Small intestine (tissue), 16 donors: ENCODE results near the gene MC2R. TPM values are rescaled to one million over a fixed set of nuclear protein-coding genes. Genes with fewer than 3 reads are reported as not detected.

Source experiments
- DNase-seq, 2 donors: peaks; one replicate each; pipeline versions ENCODE4 v3.0.0 to v3.0.0-alpha.2; 2013
- FAIRE-seq: peaks from 2 replicates; lab custom pipeline; 2012; peaks lifted over from hg19 to GRCh38; lab: Jason Lieb, UNC
- H3K27ac ChIP-seq, 3 donors: one replicate each; pipeline ENCODE4 v1.5.1; 2013; ENCODE audit warnings: low read length in 2 of 3, mild to moderate bottlenecking in 2 of 3, control low read depth in 1 of 3, inconsistent platforms in 1 of 3, low read depth in 1 of 3, moderate library complexity in 1 of 3
- H3K27me3 ChIP-seq, 3 donors: one replicate each; pipeline ENCODE4 v1.6.1; 2013; ENCODE audit warnings: low read length in 3 of 3, inconsistent platforms in 1 of 3; ENCODE audit not compliant: control insufficient read depth in 3 of 3, insufficient read depth in 3 of 3
- H3K36me3 ChIP-seq, 3 donors: one replicate each; pipeline ENCODE4 v1.6.1; 2013; ENCODE audit warnings: low read length in 3 of 3, inconsistent platforms in 1 of 3, low read depth in 1 of 3, mild to moderate bottlenecking in 1 of 3, moderate library complexity in 1 of 3; ENCODE audit not compliant: control insufficient read depth in 3 of 3, insufficient read depth in 2 of 3
- H3K4me1 ChIP-seq, 3 donors: one replicate each; pipeline ENCODE4 v1.6.1; 2013; ENCODE audit warnings: low read length in 2 of 3, inconsistent platforms in 1 of 3, low read depth in 1 of 3, mild to moderate bottlenecking in 1 of 3, moderate library complexity in 1 of 3; ENCODE audit not compliant: control insufficient read depth in 3 of 3, insufficient read depth in 2 of 3
- H3K4me3 ChIP-seq, 3 donors: one replicate each; pipeline ENCODE4 v1.5.1; 2013; ENCODE audit warnings: low read length in 3 of 3, control low read depth in 1 of 3, inconsistent platforms in 1 of 3, low read depth in 1 of 3, mild to moderate bottlenecking in 1 of 3, moderate library complexity in 1 of 3
- H3K9me3 ChIP-seq, 2 donors: one replicate each; pipeline ENCODE4 v1.6.1; 2013; ENCODE audit warnings: low read depth in 1 of 2, low read length in 1 of 2; ENCODE audit not compliant: control insufficient read depth in 2 of 2, insufficient read depth in 1 of 2
- WGBS, 3 donors: extraction: QIAGEN DNeasy Blood & Tissue Kit; methylation state at CpG; one replicate each; pipeline ENCODE4 v1.1.7; 2013; 5-methylcytosine and 5-hydroxymethylcytosine counted together
- long read RNA-seq, 10 donors: transcript quantifications; one replicate each; lab custom pipeline, GENCODE V29; 2026
- polyA plus RNA-seq, 4 donors: library from polyadenylated mRNA; stranded (reverse) in 3 of 4; unstranded in 1 of 4; fragments of 200-250 nt in 3 of 4; fragments of 120-200 nt in 1 of 4; gene quantifications; one replicate each; pipeline versions ENCODE4 v1.2.1 to v1.2.3, GENCODE V29; 2013
- donor health status: healthy with polysubstance abuse.
- donor health status: control.
- donor health status: control.
- donor health status: Bipolar disorder and iron deficiency.
- donor health status: healthy.

The MC2R gene
- polyA plus RNA-seq: under 1 TPM in 2 of 4 donors, not detected in 2; 0.01 to 0.46 TPM
- long read RNA-seq, donor 1: 0 reads
- long read RNA-seq, donor 2: 0 reads
- long read RNA-seq, donor 3: 0 reads
- long read RNA-seq, donor 4: 0 reads
- long read RNA-seq, donor 5: 0 reads
- long read RNA-seq, donor 6: 0 reads
- long read RNA-seq, donor 7: 0 reads
- long read RNA-seq, donor 8: 0 reads
- long read RNA-seq, donor 9: 0 reads
- long read RNA-seq, donor 10: 0 reads

DNA sequence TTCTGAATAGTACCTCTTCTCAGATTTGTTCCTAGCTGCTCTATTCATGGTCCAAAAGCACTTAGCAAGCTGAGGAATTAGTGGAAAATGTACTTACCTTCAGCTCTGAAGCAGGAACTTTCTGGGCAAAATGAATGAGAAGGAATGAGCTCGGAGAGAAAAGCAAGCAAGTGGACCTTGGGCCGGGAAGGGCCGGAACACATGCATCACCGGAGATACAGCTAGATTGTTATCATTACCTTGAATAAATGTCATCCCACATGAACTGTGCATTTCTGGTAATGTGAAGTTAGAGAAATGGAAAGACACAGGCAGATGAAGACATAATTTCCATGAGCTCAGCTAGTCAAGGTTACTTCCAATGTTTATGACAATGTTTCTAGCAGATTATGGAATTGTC is at the start of gene MC2R:
TSS of gene MC2R (minus strand) at position 146 of the 400 bp plus-strand sequence. CDS start 30,018 bp downstream, outside the sequence.
- H3K27me3 ChIP-seq: no peaks in the 10 kb centered on the region
- no peaks in the 10 kb centered on the region for H3K9me3 ChIP-seq
- WGBS, 3 donors: 59 to 73% (median 66%) methylated on average over 4 of the region's 4 CpGs
- DNase-seq (no peak), FAIRE-seq (no peak)
- no peak within 1 kb of the TSS for H3K4me3 ChIP-seq
- H3K27ac ChIP-seq: peak within 1 kb of the TSS in 1 of 3 donors; percentile 11
- no peaks in the 10 kb centered on the region for H3K4me1 ChIP-seq
- no peaks in the 10 kb centered on the region for H3K36me3 ChIP-seq

DNA sequence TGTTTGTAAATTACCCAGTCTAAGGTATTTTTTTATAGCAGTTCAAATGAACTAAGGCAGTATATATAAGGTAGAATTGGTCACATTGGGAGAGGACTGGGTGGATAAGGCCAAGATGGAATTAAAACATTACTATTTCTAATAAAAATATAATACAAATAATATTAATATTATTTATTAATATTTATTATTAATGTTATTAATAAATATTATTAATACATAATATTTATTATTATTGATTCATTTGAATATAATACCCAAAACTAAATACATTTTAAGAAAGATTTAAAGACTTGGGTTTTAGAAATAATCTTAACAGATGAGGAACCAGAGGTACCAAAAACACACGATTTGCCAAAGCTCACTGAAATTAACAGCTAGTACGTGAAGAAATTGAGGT is 30.5 kb upstream of the MC2R start:
- WGBS, 3 donors: 91 to 94% (median 93%) methylated on average over 2 of the region's 2 CpGs
- no peaks in the 10 kb centered on the region for H3K4me1 ChIP-seq
- H3K9me3 ChIP-seq: peaks cover 0 to 19% of the 10 kb centered on the region in 2 donors
- H3K27ac ChIP-seq: no peak overlapping the region
- H3K4me3 ChIP-seq: no peak overlapping the region
- H3K27me3 ChIP-seq: no peaks in the 10 kb centered on the region
- no peaks in the 10 kb centered on the region for H3K36me3 ChIP-seq
- DNase-seq (no peak), FAIRE-seq (peak; percentile 26)

DNA sequence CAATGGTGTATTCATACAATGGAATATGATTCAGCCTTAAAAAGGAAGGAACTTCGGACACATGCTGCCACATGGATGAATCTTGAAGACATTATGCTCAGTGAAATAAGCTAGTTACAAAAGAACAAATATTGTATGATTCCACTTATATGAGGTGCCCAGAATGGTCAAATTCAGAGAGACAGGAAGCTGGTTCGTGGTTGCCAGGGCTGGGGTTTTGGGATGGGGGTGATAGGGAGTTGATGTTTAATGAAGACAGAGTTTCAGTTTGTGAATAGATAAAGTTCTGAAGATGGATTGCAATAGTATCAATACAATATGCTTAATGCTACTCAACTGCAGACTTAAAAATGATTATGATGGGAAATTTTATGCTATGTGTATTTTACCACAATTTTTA is 28.0 kb upstream of the MC2R start:
- 41 to 66% (median 62%) methylated on average over 2 of the region's 2 CpGs for WGBS, 3 donors

DNA sequence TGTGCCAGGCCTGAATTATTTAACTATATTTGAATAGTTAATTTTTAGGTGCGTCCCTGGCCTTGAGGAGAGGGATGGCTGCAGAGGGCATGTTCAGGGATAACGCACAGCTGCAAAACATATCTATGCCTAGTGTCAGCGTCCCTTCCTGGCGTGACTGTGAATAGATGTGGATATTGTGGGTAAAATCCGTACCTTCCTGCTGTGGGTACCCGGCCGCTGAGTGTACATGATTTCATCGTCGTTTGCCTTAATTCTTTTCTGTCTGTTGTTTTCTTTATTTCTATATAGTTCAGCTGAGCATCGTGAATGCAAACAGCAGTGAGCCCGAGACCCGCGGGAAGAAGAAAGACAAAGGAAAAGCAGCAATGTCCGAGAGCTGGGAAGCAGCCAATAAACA is 25.0 kb upstream of the MC2R start:
- Histone ChIP-seq H3K27me3 (no peaks in the 10 kb centered on the region), H3K4me1 (no peaks in the 10 kb centered on the region), H3K4me3 (no peak overlapping the region), H3K9me3 (peaks cover 0 to 8% of the 10 kb centered on the region in 2 donors), H3K27ac (no peak overlapping the region), H3K36me3 (no peaks in the 10 kb centered on the region)
- DNase-seq: no peak
- 84 to 90% (median 89%) methylated on average over 14 of the region's 14 CpGs for WGBS, 3 donors
- no peak for FAIRE-seq

More for the DNA sequence above, 28.0 kb upstream of the MC2R start:
- Histone ChIP-seq H3K36me3 (no peaks in the 10 kb centered on the region), H3K4me3 (no peak overlapping the region), H3K27me3 (no peaks in the 10 kb centered on the region), H3K4me1 (no peaks in the 10 kb centered on the region), H3K27ac (no peak overlapping the region), H3K9me3 (peaks cover 0 to 15% of the 10 kb centered on the region in 2 donors)
- DNase-seq (no peak), FAIRE-seq (no peak)

DNA sequence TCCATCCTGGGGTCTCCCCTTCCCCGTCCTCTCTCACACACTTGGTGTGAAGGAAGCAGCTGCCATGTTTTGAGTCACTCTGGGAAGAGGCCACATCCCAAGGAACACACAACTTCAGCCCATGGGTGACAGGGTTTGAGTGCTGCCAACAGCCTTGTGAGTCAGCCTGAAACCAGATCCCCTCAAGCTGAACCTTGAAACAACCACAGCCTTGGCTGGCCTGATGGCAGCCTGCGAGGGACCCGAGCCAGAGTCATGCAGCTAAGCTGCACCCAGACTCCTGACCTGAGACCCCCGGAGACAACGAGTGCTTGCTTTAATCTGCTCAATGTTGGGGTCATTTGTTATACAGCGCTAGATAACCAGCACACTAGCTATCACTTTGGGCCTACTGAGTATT is 19.3 kb upstream of the MC2R start:
- Histone ChIP-seq H3K9me3 (peaks cover 0 to 13% of the 10 kb centered on the region in 2 donors), H3K27ac (no peak overlapping the region), H3K36me3 (no peaks in the 10 kb centered on the region), H3K4me3 (no peak overlapping the region), H3K27me3 (no peaks in the 10 kb centered on the region), H3K4me1 (no peaks in the 10 kb centered on the region)
- FAIRE-seq (no peak), DNase-seq (no peak)
- WGBS, 3 donors: 84 to 89% (median 87%) methylated on average over 6 of the region's 6 CpGs

DNA sequence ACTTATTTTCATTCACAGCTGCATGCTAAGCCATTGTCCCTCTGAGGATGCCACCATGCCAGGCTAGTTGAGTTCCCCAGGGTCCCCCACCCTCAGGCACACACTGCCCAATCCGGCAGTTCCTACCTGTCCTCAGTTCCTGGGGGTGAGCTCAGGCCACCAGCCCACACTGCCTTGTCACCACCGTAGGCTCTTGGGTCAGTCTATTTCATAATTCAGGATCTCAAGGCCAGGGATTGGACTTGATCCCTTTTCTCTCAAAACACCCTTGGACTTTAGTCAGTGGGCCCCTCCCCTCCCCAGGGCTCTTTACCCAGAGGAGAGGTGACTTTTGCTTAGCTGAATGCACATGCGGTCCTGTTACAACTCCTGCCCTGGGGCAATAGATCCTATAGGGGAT is 18.7 kb upstream of the MC2R start:
- Histone ChIP-seq H3K9me3 (peaks cover 0 to 18% of the 10 kb centered on the region in 2 donors), H3K4me3 (no peak overlapping the region), H3K27ac (no peak overlapping the region), H3K27me3 (no peaks in the 10 kb centered on the region), H3K36me3 (no peaks in the 10 kb centered on the region), H3K4me1 (no peaks in the 10 kb centered on the region)
- WGBS, 3 donors: 48 to 76% (median 64%) methylated on average over 3 of the region's 3 CpGs
- DNase-seq: peak in 1 of 2 donors; percentile 11
- no peak for FAIRE-seq

DNA sequence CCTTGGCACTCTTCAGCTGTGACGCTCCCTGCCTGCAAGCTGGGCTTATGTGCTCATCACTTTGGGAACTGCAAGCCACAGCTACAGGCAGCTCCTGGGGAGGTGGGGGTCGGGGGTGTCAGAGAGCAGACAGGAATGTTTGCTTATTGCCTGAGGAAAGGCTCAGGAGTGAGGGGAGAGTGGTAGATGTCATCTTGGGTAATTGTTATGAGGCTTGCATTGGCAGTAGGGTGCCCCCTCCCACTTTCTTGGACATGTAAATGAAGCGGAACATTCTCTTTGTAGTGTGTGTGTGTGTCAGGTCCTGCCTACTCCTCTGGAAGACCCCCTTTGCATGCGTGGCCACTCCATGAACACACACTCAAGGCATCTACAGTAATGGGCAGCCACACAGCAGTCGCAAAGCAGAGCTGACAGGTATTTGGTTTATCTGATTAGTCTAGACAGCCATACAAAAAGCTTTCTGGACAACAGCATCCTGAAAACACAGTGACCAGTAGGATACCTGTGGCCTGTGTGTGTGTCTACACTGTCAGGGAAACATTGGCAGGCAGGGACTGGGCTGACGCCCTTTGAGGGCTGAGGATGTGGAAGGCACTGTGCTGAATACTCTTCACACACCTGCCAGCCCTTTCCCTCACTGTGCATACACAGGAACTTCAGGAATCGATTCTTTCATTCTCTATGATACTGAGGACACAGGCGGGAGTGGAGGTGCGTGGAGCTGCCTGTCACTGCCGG is 17.1 kb upstream of the MC2R start:
- Histone ChIP-seq H3K9me3 (peaks cover 0 to 18% of the 10 kb centered on the region in 2 donors), H3K36me3 (no peaks in the 10 kb centered on the region), H3K27me3 (no peaks in the 10 kb centered on the region), H3K4me3 (no peak overlapping the region), H3K27ac (no peak overlapping the region), H3K4me1 (no peaks in the 10 kb centered on the region)
- FAIRE-seq (no peak), DNase-seq (no peak)
- WGBS, 3 donors: 63 to 74% (median 65%) methylated on average over 10 of the region's 10 CpGs

DNA sequence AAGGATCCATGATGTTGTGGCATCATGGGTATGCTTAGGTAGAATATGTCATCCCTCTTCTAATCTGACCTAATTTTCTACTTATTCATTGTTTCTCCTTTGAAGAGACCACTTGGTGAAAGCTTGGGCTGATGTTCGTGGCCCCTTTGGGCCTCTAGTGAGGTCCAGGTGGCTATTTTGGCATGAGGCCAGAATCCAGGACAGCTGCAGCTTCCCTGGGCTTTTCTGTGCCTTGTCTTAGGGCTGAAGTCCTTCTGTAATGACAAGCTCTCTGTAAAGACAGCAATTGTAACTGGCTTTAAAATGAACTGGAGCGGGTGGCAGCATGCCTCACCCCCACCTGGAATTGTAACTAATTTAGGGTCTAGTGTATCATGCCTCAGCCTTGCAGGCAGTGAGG is 15.6 kb upstream of the MC2R start:
- 40 to 67% (median 49%) methylated on average over 2 of the region's 2 CpGs for WGBS, 3 donors
- no peak overlapping the region for H3K4me3 ChIP-seq
- DNase-seq (no peak), FAIRE-seq (no peak)
- peaks cover 0 to 18% of the 10 kb centered on the region in 2 donors for H3K9me3 ChIP-seq
- H3K4me1 ChIP-seq: no peaks in the 10 kb centered on the region
- H3K36me3 ChIP-seq: no peaks in the 10 kb centered on the region
- no peak overlapping the region for H3K27ac ChIP-seq
- no peaks in the 10 kb centered on the region for H3K27me3 ChIP-seq
